VCaP (cell line): ENCODE measurements around the gene COPS9.

Experiments
- H3K27ac ChIP-seq: fragments of 450-650 bp; 2 replicates; pipeline ENCODE4 v1.5.1; 2017
- TF ChIP-seq, protein P1 (sequence below): fragments of 450-650 bp; conservative IDR thresholded peaks from 2 replicates; pipeline ENCODE4 v1.5.1; 2017; ENCODE audit warnings: mild to moderate bottlenecking, moderate library complexity

Gene COPS9

DNA sequence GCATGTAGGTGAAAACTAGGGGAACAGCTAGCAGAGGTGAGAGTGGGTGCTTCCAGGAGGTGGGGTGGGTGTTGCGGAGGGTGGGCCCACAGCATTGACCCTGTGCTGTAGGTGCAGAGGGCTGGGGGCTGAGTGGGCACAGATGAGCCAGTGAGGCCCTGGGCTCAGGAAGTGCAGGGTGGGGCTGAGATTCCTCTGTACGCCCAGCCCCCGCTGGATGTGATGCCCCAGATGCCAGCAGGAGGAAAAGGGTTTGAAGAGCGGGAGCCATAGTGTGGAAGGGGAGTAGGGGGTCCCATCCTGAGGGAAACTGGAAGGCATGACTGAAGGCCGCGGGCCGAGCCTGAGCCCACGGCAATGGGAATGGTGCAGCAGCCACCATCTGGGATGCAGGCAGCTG, 18.5 kb upstream of the COPS9 start:
- H3K27ac ChIP-seq: no peak overlapping the region
- TF ChIP-seq, protein P1, sequence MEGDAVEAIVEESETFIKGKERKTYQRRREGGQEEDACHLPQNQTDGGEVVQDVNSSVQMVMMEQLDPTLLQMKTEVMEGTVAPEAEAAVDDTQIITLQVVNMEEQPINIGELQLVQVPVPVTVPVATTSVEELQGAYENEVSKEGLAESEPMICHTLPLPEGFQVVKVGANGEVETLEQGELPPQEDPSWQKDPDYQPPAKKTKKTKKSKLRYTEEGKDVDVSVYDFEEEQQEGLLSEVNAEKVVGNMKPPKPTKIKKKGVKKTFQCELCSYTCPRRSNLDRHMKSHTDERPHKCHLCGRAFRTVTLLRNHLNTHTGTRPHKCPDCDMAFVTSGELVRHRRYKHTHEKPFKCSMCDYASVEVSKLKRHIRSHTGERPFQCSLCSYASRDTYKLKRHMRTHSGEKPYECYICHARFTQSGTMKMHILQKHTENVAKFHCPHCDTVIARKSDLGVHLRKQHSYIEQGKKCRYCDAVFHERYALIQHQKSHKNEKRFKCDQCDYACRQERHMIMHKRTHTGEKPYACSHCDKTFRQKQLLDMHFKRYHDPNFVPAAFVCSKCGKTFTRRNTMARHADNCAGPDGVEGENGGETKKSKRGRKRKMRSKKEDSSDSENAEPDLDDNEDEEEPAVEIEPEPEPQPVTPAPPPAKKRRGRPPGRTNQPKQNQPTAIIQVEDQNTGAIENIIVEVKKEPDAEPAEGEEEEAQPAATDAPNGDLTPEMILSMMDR: no peak

DNA sequence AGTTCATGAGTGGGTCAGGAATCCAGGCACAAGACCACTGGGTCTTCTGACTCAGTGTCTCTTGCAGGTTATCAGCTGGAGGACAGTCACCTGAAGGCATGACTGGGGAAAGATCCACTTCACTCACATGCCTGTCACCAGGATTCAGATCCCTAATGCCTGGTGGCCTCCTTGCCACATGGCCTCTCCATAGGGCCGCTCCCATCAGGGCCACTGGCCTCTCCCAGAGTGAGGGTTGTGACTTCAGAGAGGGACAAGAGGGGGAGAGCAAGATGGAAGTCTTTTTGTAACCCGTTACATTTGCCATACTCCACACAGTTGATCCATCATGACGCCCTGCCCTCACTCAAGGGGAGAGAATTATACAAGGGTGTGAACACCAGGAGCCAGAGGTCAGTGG, 17.3 kb upstream of the COPS9 start:
- no peak overlapping the region for H3K27ac ChIP-seq
- TF ChIP-seq, protein P1: no peak

DNA sequence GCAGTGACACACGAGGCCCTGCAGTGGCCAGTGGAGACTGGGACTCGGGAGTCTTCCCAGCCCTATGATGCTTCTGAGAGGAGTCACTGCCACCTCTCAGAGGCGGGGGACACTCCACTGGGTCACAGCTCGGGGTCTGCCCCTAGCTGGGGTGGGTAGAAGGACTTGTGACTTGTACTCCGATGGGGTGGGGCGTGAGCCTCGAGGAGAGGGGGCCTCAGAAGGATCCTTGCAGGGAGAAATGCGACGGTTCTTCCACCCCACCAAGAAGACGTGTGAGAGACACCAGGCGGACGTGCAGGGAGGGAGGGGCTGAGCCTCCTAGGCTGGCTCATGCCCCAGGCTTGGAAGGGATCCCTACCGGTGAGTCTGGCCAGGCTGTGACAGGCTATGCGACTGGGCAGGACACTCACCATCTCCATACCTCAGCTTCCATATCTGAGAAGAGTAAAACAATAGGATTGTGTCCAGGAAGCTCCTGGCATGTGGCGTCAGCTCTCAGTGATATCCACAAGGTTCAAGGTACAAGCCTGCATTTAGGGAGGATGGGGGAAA, 15.4 kb upstream of the COPS9 start:
- TF ChIP-seq, protein P1: 0 out of 2 replicates have a peak, but pooled peaks have one; percentile 10

DNA sequence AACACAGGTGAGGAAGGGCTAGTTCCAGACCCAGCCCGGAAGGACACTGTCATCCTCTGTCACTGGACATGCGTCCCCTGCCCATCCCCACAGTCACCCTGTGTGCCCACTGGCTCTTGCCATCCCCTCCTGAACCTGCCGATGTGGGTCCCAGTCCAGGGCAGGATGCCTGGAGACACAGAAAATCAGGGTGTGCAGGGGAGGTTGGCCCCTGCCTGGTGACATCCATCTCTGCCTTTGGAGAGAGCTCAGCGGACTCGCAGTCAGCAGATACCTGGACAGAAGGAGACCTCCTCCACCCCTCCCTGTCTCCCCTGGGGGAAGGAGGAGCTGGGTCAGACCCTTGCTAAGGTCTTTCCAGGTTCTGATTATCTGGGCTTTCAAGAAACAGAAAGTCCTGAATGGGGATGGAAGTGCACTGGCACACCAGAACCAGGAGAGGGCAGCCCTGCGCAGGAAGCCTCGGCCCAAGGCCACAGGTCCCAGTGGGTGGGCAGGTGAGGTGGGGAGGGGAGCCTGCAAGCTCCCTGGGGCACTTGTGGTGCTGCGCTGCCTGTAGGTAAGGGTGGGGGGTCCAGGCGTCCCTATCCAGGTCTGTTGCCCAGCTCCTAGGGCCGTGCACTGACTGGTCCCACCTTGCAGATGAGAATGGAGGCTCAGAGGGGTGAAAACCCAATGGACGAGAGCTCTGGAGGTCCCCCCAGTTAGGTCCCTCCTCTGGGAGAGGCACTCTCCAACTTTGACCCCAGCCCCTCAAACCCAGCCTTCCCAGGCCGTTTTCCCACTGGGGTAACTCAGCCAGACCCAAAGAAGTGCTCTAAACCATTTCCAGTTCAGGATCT, 14.1 kb upstream of the COPS9 start:
- H3K27ac ChIP-seq: no peak overlapping the region
- TF ChIP-seq, protein P1: peak; percentile 93

More for the DNA sequence above, 15.4 kb upstream of the COPS9 start:
- no peak overlapping the region for H3K27ac ChIP-seq

DNA sequence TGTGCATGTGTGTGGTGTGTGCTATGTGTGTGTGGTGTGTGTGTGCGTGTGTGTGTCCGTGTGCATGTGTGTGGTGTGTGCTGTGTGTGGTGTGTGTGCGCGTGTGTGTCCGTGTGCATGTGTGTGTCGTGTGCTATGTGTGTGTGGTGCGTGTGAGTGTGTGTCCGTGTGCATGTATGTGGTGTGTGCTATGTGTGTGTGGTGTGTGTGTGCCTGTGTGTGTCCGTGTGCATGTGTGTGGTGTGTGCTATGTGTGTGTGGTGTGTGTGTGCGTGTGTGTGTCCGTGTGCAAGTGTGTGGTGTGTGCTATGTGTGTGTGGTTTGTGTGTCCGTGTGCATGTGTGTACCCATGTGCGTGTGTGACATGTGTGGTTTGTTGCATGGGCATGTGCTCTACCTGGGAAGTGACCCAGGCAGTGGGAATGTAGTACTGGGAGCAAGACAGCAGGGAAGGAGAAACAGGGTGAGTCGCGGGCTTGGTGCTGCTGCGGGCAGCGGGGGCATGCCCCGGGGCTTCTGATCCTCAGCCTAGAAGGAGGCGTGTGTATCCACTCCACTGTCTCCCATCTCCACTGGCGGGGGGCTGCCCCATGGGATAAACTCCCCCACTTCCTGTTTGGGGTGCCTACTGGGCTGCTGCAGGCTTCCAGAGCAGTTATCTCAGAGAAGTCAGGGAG, 11.9 kb upstream of the COPS9 start:
- TF ChIP-seq, protein P1: no peak
- H3K27ac ChIP-seq: no peak overlapping the region

DNA sequence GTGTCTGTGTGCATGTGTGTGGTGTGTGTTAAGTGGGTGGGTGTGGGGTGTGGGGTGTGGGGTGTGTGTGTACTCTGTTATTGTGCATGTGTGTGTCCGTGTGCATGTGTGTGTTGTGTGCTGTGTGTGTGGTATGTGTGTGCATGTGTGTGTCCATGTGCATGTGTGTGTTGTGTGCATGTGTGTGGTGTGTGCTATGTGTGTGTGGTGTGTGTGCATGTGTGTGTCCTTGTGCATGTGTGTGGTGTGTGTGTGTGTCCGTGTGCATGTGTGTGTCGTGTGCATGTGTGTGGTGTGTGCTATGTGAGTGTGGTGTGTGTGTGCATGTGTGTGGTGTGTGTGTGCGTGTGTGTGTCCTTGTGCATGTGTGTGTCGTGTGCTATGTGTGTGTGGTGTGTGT, 11.3 kb upstream of the COPS9 start:
- no peak overlapping the region for H3K27ac ChIP-seq
- TF ChIP-seq, protein P1: no peak

DNA sequence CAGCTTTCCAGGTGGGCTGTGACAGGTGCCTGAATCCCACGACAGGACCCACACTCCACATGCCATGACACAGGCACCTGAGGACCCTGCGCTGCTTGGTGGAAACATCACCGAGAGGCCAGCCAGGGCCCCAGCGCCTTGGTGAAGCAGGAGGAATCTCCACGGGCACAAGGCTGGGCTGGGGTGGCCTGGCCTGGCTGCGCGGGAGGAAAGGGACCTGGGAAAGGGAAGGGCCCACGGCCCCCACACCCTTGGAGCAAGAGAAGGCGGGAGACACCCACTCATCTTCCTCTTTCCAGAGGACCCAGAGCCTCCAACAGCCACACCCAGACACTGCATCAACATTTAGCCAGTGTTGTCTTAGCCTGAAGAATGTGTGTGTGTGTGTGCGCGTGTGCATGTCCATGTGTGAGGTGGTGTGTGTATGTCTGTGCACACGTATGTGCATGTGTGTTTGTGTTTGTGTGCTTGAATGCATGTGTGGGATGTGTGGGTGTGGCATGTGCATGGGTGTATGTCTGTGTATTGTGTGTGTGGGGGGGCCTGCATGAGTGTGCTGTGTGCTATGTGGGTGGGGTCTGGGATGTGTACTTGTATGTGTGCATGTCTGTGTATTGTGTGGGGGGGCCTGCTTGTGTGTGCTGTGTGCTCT, 10.6 kb upstream of the COPS9 start:
- H3K27ac ChIP-seq: no peak overlapping the region
- TF ChIP-seq, protein P1: no peak
